Neutrophil (primary cell): ENCODE measurements around the gene ENDOU.

Experiments
- H3K27ac ChIP-seq: fragments of 200-600 bp; sonication (generic); 2 replicates; pipeline ENCODE4 v1.5.1; 2016; ENCODE audit warnings: mild to moderate bottlenecking, moderate library complexity
- H3K27me3 ChIP-seq: fragments of 200-600 bp; sonication (generic); 2 replicates; pipeline ENCODE4 v1.6.0; 2016; ENCODE audit warnings: mild to moderate bottlenecking
- H3K36me3 ChIP-seq: fragments of 200-600 bp; sonication (generic); 2 replicates; pipeline ENCODE4 v1.5.1; 2017
- H3K4me1 ChIP-seq, 2 experiments: fragments of 200-600 bp in 1 of 2; sonication (generic) in 1 of 2; 1 replicate in 1 of 2; 2 replicates in 1 of 2; pipeline versions ENCODE4 v1.5.1 to v1.6.1; 2013 to 2016; ENCODE audit warnings: low read depth in 1 of 2, low read length in 1 of 2, mild to moderate bottlenecking in 1 of 2, moderate library complexity in 1 of 2; ENCODE audit not compliant: control insufficient read depth in 1 of 2, insufficient read depth in 1 of 2
- H3K4me3 ChIP-seq, 2 experiments: fragments of 200-600 bp in 1 of 2; sonication (generic) in 1 of 2; 1 replicate in 1 of 2; 2 replicates in 1 of 2; pipeline ENCODE4 v1.5.1; 2013 to 2016; ENCODE audit warnings: low read depth in 1 of 2, low read length in 1 of 2, mild to moderate bottlenecking in 1 of 2, moderate library complexity in 1 of 2
- H3K9me3 ChIP-seq: fragments of 200-600 bp; sonication (generic); 2 replicates; pipeline ENCODE4 v1.5.1; 2016
- TF ChIP-seq, protein P1 (sequence below): fragments of 200-600 bp; sonication (generic); IDR thresholded peaks from 2 replicates; pipeline ENCODE4 v1.5.1; 2016; ENCODE audit warnings: antibody characterized with exemption

Gene ENDOU

GRCh38 chr12:47730341-47730744, 5.1 kb upstream of the ENDOU start:
- Histone ChIP-seq H3K36me3 (no peaks in the 10 kb centered on the region), H3K4me3 (no peak overlapping the region), H3K4me1 (peaks cover 4% of the 10 kb centered on the region in 2 experiments), H3K9me3 (no peaks in the 10 kb centered on the region), H3K27ac (no peak overlapping the region), H3K27me3 (no peaks in the 10 kb centered on the region)
- TF ChIP-seq, protein P1, sequence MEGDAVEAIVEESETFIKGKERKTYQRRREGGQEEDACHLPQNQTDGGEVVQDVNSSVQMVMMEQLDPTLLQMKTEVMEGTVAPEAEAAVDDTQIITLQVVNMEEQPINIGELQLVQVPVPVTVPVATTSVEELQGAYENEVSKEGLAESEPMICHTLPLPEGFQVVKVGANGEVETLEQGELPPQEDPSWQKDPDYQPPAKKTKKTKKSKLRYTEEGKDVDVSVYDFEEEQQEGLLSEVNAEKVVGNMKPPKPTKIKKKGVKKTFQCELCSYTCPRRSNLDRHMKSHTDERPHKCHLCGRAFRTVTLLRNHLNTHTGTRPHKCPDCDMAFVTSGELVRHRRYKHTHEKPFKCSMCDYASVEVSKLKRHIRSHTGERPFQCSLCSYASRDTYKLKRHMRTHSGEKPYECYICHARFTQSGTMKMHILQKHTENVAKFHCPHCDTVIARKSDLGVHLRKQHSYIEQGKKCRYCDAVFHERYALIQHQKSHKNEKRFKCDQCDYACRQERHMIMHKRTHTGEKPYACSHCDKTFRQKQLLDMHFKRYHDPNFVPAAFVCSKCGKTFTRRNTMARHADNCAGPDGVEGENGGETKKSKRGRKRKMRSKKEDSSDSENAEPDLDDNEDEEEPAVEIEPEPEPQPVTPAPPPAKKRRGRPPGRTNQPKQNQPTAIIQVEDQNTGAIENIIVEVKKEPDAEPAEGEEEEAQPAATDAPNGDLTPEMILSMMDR = no peak

DNA sequence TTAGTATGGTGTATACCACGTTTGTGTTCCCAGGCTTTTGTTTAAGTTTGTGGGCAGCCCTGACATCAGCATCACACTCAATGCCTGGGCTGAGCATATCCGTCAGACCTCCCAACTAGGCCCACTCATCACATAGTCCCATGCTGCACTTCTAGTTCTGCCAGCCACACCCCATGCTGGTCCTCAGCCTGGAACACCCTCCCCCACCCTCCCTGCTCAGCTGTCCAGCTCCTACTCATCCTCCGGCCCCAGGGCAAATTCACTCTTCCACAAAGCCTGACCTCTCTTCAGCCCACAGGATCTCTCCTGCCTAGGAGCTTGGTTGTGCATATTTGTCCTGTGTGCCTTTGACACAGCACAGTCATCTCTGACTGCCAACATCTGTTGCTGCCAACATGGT, 3.9 kb upstream of the ENDOU start:
- peaks cover 4% of the 10 kb centered on the region in 2 experiments for H3K4me1 ChIP-seq
- H3K9me3 ChIP-seq = no peaks in the 10 kb centered on the region
- no peaks in the 10 kb centered on the region for H3K27me3 ChIP-seq
- peaks cover 5% of the 10 kb centered on the region for H3K36me3 ChIP-seq
- H3K27ac ChIP-seq = no peak overlapping the region
- TF ChIP-seq, protein P1 = no peak
- no peak overlapping the region for H3K4me3 ChIP-seq

DNA sequence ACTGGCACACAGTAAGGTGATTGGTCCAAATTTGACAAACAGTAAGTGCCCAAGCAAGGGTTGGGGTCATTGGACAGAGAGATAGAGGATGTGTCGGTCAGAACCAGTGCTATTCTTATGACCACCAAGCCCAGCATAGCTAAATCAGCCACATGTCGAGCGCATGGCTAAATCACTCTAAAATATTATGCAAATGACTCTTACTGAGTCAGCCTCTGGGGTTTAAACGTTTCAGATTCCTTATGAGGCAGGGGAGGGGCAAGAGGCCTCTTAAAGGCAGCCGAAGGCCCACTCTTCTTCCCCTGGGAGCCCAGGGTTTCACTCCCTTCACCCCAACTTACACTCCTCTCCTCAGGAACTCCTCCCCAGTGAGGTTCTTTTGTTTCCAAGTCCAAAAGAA, 603 bp upstream of the ENDOU start:
- Histone ChIP-seq H3K36me3 (peaks cover 28% of the 10 kb centered on the region), H3K27me3 (no peaks in the 10 kb centered on the region), H3K4me1 (no peaks in the 10 kb centered on the region), H3K27ac (no peak overlapping the region), H3K9me3 (no peaks in the 10 kb centered on the region), H3K4me3 (no peak overlapping the region)
- TF ChIP-seq, protein P1 = no peak

DNA sequence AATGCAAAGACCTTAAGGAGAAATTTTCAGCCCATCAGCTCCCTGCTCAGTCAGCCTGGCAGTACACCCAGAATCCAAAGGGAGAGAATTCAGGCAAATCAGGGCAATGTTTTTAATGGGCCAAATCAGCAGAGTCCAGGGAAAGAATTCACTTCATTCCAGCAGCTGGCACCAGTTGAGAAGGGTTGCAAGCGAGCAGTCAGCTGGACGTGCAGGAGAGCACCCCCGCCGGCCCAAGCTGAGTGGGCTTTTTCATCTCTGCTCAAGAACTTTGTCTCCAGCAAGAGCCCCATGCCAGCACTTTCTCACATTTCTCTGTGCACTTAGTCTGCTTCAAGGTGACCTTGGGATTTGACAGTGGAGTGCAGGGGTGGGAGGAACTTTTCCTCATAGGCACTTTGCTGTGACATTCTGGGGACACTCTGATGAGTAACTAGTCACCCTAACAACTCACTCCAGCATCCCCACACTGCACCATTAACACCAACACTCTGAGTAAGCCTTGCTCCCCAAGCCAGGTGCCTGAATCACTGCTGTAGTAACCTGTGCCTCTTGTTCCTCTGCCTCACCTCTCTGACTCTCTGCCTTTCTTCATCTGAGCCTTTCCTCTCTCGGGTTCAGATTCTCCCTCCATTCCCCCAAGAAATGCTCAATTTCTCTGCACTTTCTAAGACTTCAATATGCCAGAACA, 2.2 kb downstream of the ENDOU start:
- Histone ChIP-seq H3K4me1 (no peaks in the 10 kb centered on the region), H3K9me3 (no peaks in the 10 kb centered on the region)

DNA sequence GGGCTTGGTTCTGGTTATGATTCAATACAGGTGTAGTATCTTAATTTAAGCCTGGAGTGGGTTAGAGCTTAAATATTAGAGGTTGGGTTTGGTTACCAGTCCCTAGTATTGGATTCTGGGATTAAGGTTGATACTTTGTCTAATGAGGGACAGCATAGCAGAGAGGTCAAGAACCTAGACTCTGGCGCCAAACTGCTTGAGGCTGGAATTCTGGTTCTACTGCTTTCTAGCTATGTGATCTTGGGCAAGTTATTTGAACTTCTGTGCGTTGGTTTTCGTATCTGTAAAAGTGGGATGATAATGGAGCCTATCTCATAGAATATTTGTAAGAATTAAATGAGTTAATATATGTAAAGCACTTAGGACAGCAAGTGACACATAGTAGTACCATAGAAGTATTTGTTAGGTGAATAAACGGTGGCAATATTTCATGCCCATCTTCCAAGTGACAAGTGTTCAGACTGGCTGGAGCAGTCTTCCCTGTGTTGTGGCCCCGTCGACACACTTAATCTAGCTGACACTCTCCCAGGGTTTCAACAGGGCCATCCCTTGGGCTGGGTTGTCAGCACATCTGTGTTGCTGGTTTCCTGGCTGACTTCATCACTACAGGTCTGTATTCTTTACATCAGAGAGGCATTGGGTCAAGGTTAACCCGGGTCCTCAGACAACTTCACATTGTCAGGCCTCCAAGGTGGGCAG, 3.0 kb downstream of the ENDOU start:
- no peak overlapping the region for H3K4me3 ChIP-seq
- no peak overlapping the region for H3K27ac ChIP-seq
- H3K4me1 ChIP-seq = no peaks in the 10 kb centered on the region
- no peaks in the 10 kb centered on the region for H3K9me3 ChIP-seq
- peaks cover 47% of the 10 kb centered on the region for H3K36me3 ChIP-seq
- TF ChIP-seq, protein P1 = no peak
- peaks cover 3% of the 10 kb centered on the region for H3K27me3 ChIP-seq

More for the DNA sequence above, 2.2 kb downstream of the ENDOU start:
- no peaks in the 10 kb centered on the region for H3K27me3 ChIP-seq
- TF ChIP-seq, protein P1 = no peak
- no peak overlapping the region for H3K27ac ChIP-seq
- H3K4me3 ChIP-seq = no peak overlapping the region
- peaks cover 47% of the 10 kb centered on the region for H3K36me3 ChIP-seq
